ENCODE results near the gene GFPT1.

DNA sequence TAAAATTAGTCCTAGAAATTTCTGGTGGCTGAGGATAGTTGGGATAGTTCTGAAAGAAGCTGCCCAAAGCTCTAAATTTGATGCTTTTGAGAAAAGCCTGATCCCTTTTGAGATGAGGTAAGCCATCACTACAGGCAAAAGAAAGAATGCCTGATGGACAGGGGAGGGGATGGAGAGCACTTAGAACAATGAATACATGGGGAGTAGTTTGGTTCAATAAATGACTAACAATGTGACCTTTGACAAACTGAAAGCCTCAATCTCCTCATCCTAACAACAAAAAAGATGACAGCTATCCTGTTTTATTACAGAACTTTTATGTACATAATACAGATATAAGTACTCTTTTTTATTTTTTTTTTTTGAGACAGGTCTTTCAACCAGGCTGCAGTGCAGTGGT is 42.7 kb downstream of the GFPT1 start:
- TF ChIP-seq, protein P1, sequence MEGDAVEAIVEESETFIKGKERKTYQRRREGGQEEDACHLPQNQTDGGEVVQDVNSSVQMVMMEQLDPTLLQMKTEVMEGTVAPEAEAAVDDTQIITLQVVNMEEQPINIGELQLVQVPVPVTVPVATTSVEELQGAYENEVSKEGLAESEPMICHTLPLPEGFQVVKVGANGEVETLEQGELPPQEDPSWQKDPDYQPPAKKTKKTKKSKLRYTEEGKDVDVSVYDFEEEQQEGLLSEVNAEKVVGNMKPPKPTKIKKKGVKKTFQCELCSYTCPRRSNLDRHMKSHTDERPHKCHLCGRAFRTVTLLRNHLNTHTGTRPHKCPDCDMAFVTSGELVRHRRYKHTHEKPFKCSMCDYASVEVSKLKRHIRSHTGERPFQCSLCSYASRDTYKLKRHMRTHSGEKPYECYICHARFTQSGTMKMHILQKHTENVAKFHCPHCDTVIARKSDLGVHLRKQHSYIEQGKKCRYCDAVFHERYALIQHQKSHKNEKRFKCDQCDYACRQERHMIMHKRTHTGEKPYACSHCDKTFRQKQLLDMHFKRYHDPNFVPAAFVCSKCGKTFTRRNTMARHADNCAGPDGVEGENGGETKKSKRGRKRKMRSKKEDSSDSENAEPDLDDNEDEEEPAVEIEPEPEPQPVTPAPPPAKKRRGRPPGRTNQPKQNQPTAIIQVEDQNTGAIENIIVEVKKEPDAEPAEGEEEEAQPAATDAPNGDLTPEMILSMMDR (IDR thresholded peaks at IDR 0.05): no peak
- TF ChIP-seq POLR2A (IDR thresholded peaks at IDR 0.05) (no peak), EP300 (IDR thresholded peaks at IDR 0.05) (no peak)

Data from ovary (tissue), 3 donors.